Activated T-cell treated with anti-CD3 and anti-CD28 coated beads, Interleukin-2, amount 50 U/mL, for 4 hours (primary cell): ENCODE data around the gene FBN2. TPM values are rescaled to one million over a fixed set of nuclear protein-coding genes. Genes with fewer than 3 reads are reported as not detected.
"Not testable (repeated sequence)": the region's sequence is repeated elsewhere in the genome, so short reads cannot be mapped to it uniquely, and the experiment has no call there.

Experiments used
- ATAC-seq, 2 donors: fragments of 200-7000 bp; cut with Tn5 transposase; one replicate each; pipeline ENCODE4 v1.10.0; 2021
- DNase-seq: peaks from one replicate; pipeline ENCODE4 v3.0.0-alpha.2; 2020
- H3K27me3 Mint-ChIP-seq: one replicate; pipeline ENCODE4 v1.8.0; 2021; ENCODE audit warnings: low read depth, mixed read lengths
- H3K36me3 Mint-ChIP-seq: one replicate; pipeline ENCODE4 v1.8.0; 2022; ENCODE audit warnings: mixed read lengths; ENCODE audit not compliant: insufficient read depth
- H3K4me1 Mint-ChIP-seq: one replicate; pipeline ENCODE4 v1.8.0; 2021; ENCODE audit warnings: low read depth, mixed read lengths
- H3K4me3 Mint-ChIP-seq: one replicate; pipeline ENCODE4 v1.8.0; 2021; ENCODE audit warnings: mild to moderate bottlenecking, moderate library complexity, mixed read lengths
- H3K9me3 Mint-ChIP-seq: one replicate; pipeline ENCODE4 v1.8.0; 2021; ENCODE audit warnings: mixed read lengths
- total RNA-seq, 3 donors: library from RNA; stranded (reverse); gene quantifications; one replicate each; pipeline ENCODE4 v1.2.1, GENCODE V29; 2021

The FBN2 gene
- total RNA-seq, 3 donors from 2014 or later = 0.15 to 0.26 (median 0.19) TPM

- ATAC-seq = no peak
These were observed 203.9 kb downstream of the FBN2 start for GRCh38 chr5:128334010-128334716.

GRCh38 chr5:128331261-128331660 lies 206.8 kb downstream of the FBN2 start:
- Mint-ChIP-seq H3K27me3 (peaks cover 2% of the 10 kb centered on the region), H3K4me1 (no peaks in the 10 kb centered on the region), H3K36me3 (no peaks in the 10 kb centered on the region), H3K4me3 (no peak overlapping the region), H3K9me3 (peaks cover 3% of the 10 kb centered on the region)
- DNase-seq (no peak), ATAC-seq (no peak)

More at GRCh38 chr5:128334010-128334716, 203.9 kb downstream of the FBN2 start:
- Mint-ChIP-seq H3K9me3 (no peaks in the 10 kb centered on the region), H3K4me1 (no peaks in the 10 kb centered on the region), H3K36me3 (no peaks in the 10 kb centered on the region), H3K4me3 (no peak overlapping the region), H3K27me3 (no peaks in the 10 kb centered on the region)
- no peak for DNase-seq

- Mint-ChIP-seq H3K4me3 (no peak overlapping the region), H3K36me3 (no peaks in the 10 kb centered on the region), H3K27me3 (peaks cover 2% of the 10 kb centered on the region), H3K9me3 (peaks cover 3% of the 10 kb centered on the region), H3K4me1 (no peaks in the 10 kb centered on the region)
- no peak for ATAC-seq
- DNase-seq = no peak
These were observed 208.6 kb downstream of the FBN2 start for GRCh38 chr5:128329386-128329939.

GRCh38 chr5:128328446-128328845 lies 209.6 kb downstream of the FBN2 start:
- Mint-ChIP-seq H3K9me3 (peaks cover 3% of the 10 kb centered on the region), H3K27me3 (peaks cover 2% of the 10 kb centered on the region), H3K36me3 (no peaks in the 10 kb centered on the region), H3K4me3 (no peak overlapping the region), H3K4me1 (no peaks in the 10 kb centered on the region)
- no peak for ATAC-seq
- DNase-seq = no peak

GRCh38 chr5:128328007-128328406 lies 210.0 kb downstream of the FBN2 start:
- H3K9me3 Mint-ChIP-seq = peaks cover 3% of the 10 kb centered on the region
- no peaks in the 10 kb centered on the region for H3K4me1 Mint-ChIP-seq
- H3K27me3 Mint-ChIP-seq = peaks cover 2% of the 10 kb centered on the region
- ATAC-seq (no peak), DNase-seq (no peak)
- no peaks in the 10 kb centered on the region for H3K36me3 Mint-ChIP-seq
- no peak overlapping the region for H3K4me3 Mint-ChIP-seq

- not testable (repeated sequence) for H3K27me3 Mint-ChIP-seq, ATAC-seq, H3K9me3 Mint-ChIP-seq, H3K4me3 Mint-ChIP-seq, DNase-seq, H3K36me3 Mint-ChIP-seq, H3K4me1 Mint-ChIP-seq
These were observed 216.6 kb downstream of the FBN2 start for GRCh38 chr5:128321418-128321817.

GRCh38 chr5:128318691-128319090 lies 219.4 kb downstream of the FBN2 start:
- H3K4me3 Mint-ChIP-seq = no peak overlapping the region
- H3K27me3 Mint-ChIP-seq = no peaks in the 10 kb centered on the region
- ATAC-seq (no peak), DNase-seq (no peak)
- no peaks in the 10 kb centered on the region for H3K9me3 Mint-ChIP-seq
- H3K36me3 Mint-ChIP-seq = no peaks in the 10 kb centered on the region
- H3K4me1 Mint-ChIP-seq = no peaks in the 10 kb centered on the region

GRCh38 chr5:128317481-128317880 lies 220.6 kb downstream of the FBN2 start:
- Mint-ChIP-seq H3K4me3 (no peak overlapping the region), H3K9me3 (no peaks in the 10 kb centered on the region), H3K4me1 (no peaks in the 10 kb centered on the region), H3K36me3 (no peaks in the 10 kb centered on the region), H3K27me3 (no peaks in the 10 kb centered on the region)
- DNase-seq (no peak), ATAC-seq (no peak)

- H3K4me1 Mint-ChIP-seq = no peaks in the 10 kb centered on the region
- H3K27me3 Mint-ChIP-seq = no peaks in the 10 kb centered on the region
- H3K36me3 Mint-ChIP-seq = no peaks in the 10 kb centered on the region
- DNase-seq = no peak
- ATAC-seq = no peak
- H3K9me3 Mint-ChIP-seq = no peaks in the 10 kb centered on the region
- no peak overlapping the region for H3K4me3 Mint-ChIP-seq
These were observed 222.4 kb downstream of the FBN2 start for GRCh38 chr5:128315671-128316070.

GRCh38 chr5:128305341-128305740 lies 232.7 kb downstream of the FBN2 start:
- ATAC-seq (no peak), DNase-seq (no peak)
- H3K9me3 Mint-ChIP-seq = no peaks in the 10 kb centered on the region
- H3K36me3 Mint-ChIP-seq = no peaks in the 10 kb centered on the region
- no peak overlapping the region for H3K4me3 Mint-ChIP-seq
- H3K27me3 Mint-ChIP-seq = peaks cover 3% of the 10 kb centered on the region
- H3K4me1 Mint-ChIP-seq = no peaks in the 10 kb centered on the region

- H3K4me1 Mint-ChIP-seq = no peaks in the 10 kb centered on the region
- no peak overlapping the region for H3K4me3 Mint-ChIP-seq
- ATAC-seq (no peak), DNase-seq (no peak)
- H3K9me3 Mint-ChIP-seq = no peaks in the 10 kb centered on the region
- no peaks in the 10 kb centered on the region for H3K36me3 Mint-ChIP-seq
- H3K27me3 Mint-ChIP-seq = peaks cover 3% of the 10 kb centered on the region
These were observed 233.3 kb downstream of the FBN2 start for GRCh38 chr5:128304791-128305190.

- Mint-ChIP-seq H3K4me1 (no peaks in the 10 kb centered on the region), H3K9me3 (no peaks in the 10 kb centered on the region), H3K27me3 (peaks cover 3% of the 10 kb centered on the region), H3K4me3 (no peak overlapping the region), H3K36me3 (no peaks in the 10 kb centered on the region)
- ATAC-seq (no peak), DNase-seq (no peak)
These were observed 234.0 kb downstream of the FBN2 start for GRCh38 chr5:128304088-128304487.

- H3K27me3 Mint-ChIP-seq = peaks cover 3% of the 10 kb centered on the region
These were observed 234.5 kb downstream of the FBN2 start for GRCh38 chr5:128303593-128303992.

GRCh38 chr5:128300181-128300580 lies 237.9 kb downstream of the FBN2 start:
- DNase-seq (no peak), ATAC-seq (no peak)
- H3K4me3 Mint-ChIP-seq = no peak overlapping the region
- no peaks in the 10 kb centered on the region for H3K36me3 Mint-ChIP-seq
- no peaks in the 10 kb centered on the region for H3K4me1 Mint-ChIP-seq
- H3K9me3 Mint-ChIP-seq = no peaks in the 10 kb centered on the region
- peaks cover 3% of the 10 kb centered on the region for H3K27me3 Mint-ChIP-seq

More at GRCh38 chr5:128303593-128303992, 234.5 kb downstream of the FBN2 start:
- no peak for ATAC-seq
- no peaks in the 10 kb centered on the region for H3K36me3 Mint-ChIP-seq
- H3K9me3 Mint-ChIP-seq = no peaks in the 10 kb centered on the region
- H3K4me1 Mint-ChIP-seq = no peaks in the 10 kb centered on the region
- H3K4me3 Mint-ChIP-seq = no peak overlapping the region
- no peak for DNase-seq

- DNase-seq (no peak), ATAC-seq (no peak)
- H3K9me3 Mint-ChIP-seq = peaks cover 3% of the 10 kb centered on the region
- no peaks in the 10 kb centered on the region for H3K36me3 Mint-ChIP-seq
- H3K4me3 Mint-ChIP-seq = no peak overlapping the region
- no peaks in the 10 kb centered on the region for H3K4me1 Mint-ChIP-seq
- no peaks in the 10 kb centered on the region for H3K27me3 Mint-ChIP-seq
These were observed 247.7 kb downstream of the FBN2 start for GRCh38 chr5:128290152-128290858.
